GM12864 (cell line): ENCODE measurements around the gene WDR31.

Experiments used
- DNase-seq: peaks from one replicate; pipeline ENCODE4 v3.0.0-alpha.2; 2011; ENCODE audit warnings: low read depth
- H3K4me3 ChIP-seq: 2 replicates; pipeline ENCODE4 v1.5.1; 2011; ENCODE audit warnings: mild to moderate bottlenecking, low read depth, low read length, control low read depth
- TF ChIP-seq, protein P1 (sequence below): IDR thresholded peaks from 2 replicates; pipeline ENCODE4 v1.5.1; 2011; ENCODE audit warnings: low read depth, mild to moderate bottlenecking, moderate library complexity, low read length, control low read depth, inconsistent platforms; ENCODE audit errors: missing control alignments

WDR31 gene

DNA sequence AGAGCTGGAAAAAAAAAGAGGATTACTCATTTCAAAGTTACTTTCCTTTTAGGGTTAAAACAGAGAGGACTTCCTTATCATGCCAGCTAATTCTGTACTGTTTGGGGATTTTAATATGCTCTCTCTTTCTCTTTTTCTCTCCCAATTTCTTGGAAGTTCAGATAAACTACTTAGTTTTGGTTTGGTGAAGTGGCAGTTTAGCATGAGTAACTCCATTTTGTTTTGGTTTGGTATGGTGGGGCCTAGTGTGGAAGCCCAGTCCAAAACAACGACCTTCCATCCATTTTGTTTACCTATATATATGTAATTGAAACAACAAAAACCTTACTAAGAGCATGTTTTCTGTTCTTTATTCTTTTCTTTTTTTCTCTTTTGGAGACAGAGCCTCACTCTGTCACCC, 5.6 kb upstream of the WDR31 start:
- H3K4me3 ChIP-seq = no peak overlapping the region
- TF ChIP-seq, protein P1, sequence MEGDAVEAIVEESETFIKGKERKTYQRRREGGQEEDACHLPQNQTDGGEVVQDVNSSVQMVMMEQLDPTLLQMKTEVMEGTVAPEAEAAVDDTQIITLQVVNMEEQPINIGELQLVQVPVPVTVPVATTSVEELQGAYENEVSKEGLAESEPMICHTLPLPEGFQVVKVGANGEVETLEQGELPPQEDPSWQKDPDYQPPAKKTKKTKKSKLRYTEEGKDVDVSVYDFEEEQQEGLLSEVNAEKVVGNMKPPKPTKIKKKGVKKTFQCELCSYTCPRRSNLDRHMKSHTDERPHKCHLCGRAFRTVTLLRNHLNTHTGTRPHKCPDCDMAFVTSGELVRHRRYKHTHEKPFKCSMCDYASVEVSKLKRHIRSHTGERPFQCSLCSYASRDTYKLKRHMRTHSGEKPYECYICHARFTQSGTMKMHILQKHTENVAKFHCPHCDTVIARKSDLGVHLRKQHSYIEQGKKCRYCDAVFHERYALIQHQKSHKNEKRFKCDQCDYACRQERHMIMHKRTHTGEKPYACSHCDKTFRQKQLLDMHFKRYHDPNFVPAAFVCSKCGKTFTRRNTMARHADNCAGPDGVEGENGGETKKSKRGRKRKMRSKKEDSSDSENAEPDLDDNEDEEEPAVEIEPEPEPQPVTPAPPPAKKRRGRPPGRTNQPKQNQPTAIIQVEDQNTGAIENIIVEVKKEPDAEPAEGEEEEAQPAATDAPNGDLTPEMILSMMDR = no peak
- DNase-seq = no peak

DNA sequence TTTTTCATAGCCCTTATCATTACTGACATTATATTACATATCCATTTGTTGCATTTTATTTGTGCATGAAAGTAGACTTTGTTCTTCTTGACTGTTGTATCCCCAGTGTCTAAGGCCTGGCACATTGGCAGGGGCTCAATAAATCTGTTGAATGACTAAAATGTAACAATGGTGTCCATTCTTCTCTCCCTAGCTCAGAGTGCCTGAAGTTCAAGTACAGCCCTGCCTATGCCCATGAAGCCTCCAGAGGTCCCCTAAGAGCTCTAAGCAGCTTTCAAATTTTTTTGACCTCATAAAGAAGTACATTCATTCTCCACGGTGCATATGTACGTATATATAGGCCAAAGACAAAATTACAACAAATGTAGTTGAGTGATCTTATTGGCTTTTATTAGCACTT, 5.1 kb upstream of the WDR31 start:
- DNase-seq = no peak
- H3K4me3 ChIP-seq = no peak overlapping the region
- TF ChIP-seq, protein P1 = no peak

DNA sequence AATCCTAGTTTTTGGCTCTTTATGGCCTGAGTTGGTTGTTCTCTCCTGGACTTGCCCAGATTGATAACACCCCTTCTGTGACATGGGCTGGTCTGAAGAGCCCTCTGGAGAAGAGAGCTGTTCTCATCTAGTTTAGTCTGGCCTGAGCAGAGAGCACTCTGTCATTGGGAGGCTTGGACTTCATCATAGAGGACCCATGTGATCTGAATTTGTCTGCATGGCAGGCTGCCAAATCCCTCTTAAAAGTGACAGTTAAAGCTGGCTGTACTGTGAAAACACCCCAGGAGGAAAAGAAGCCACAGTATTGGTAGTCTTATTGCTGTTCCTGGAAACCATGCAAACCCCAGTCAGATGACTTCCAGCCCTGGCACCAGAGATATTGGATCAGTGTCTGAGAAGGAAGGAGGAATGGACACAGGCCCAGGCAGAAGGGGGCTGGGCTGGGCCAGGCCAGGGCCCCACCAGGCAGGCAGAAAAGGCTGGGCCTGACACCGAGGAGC, 3.7 kb upstream of the WDR31 start:
- TF ChIP-seq, protein P1 = no peak
- H3K4me3 ChIP-seq = no peak overlapping the region
- no peak for DNase-seq

DNA sequence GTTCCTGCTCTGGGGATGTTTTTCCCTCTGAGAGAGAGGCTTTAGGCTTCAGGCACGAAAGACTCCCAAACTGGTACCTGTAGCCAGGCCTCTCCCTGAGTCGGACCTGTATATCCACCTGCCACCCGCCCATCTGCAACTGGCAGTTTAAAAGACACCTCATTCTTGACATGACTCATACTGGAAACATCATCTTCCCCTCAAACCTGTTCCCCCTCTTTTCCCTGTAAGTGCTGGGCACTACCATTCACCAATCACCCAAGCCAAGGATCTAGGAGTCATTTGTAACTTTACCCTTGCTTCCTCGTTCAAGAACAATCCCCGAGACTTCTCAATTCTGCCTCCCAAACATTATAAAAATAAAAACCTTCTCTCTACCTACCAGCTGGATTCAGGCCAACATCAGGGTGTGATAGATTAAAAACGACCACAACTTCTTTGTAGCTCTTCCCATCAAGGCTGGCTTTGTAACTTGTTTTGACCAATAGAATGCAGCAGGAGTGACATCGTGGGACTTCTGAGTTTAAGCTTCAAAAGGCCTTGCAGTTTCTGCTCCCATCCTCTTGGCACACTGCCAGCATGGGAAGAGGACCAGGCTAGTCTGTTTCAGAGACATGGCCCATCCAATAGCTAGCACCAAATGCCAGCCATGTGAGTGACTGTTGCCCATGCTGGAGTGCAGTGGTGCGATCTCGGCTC, 1.8 kb upstream of the WDR31 start:
- H3K4me3 ChIP-seq = no peak overlapping the region
- TF ChIP-seq, protein P1 = no peak
- no peak for DNase-seq

- no peak for DNase-seq
- TF ChIP-seq, protein P1 = no peak
- no peak overlapping the region for H3K4me3 ChIP-seq
Measured at GRCh38 chr9:113337714-113338113, 2.4 kb downstream of the WDR31 start.

DNA sequence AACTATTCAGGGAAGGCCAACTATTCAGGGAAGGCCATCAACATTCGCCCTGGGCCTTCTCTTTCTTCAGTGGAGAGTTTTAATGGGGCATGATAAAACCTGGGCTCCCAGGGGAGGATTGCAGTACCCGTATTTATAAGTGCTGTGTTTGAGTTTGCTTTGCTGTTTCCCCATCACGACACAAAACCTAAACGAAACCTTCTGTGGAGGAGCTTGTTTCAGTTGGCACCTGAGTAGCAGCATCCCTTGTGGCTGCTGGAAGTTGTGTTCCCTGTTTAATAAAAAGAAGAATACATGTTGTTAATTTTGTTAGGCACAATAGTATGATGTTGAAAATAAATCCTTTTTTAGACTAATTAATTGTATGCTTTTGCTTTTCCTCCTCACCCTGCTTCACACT, 8.3 kb downstream of the WDR31 start:
- no peak for DNase-seq
- no peak overlapping the region for H3K4me3 ChIP-seq
- TF ChIP-seq, protein P1 = no peak
